ENCODE data around the gene PNMA3.

Gene PNMA3

GRCh38 chrX:153049093-153049492 is 7.2 kb upstream of the PNMA3 start:
- TF ChIP-seq CREB1 (IDR thresholded peaks at IDR 0.05; ENCODE audit: low read depth) (no peak), TAF1 (IDR thresholded peaks at IDR 0.05; ENCODE audit: low read depth) (no peak), RAD21 (IDR thresholded peaks at IDR 0.05; ENCODE audit: low read depth) (no peak)

GRCh38 chrX:153052534-153052933 is 3.7 kb upstream of the PNMA3 start:
- no peak for TF ChIP-seq EP300 (IDR thresholded peaks at IDR 0.05; ENCODE audit: borderline replicate concordance)
- no peak for TF ChIP-seq RAD21 (IDR thresholded peaks at IDR 0.05; ENCODE audit: low read depth)
- TF ChIP-seq, protein P1, sequence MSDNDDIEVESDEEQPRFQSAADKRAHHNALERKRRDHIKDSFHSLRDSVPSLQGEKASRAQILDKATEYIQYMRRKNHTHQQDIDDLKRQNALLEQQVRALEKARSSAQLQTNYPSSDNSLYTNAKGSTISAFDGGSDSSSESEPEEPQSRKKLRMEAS (IDR thresholded peaks at IDR 0.05): no peak
- TF ChIP-seq YY1 (IDR thresholded peaks at IDR 0.05; ENCODE audit: low read depth): no peak
- no peak for TF ChIP-seq REST (IDR thresholded peaks at IDR 0.05; ENCODE audit: low read depth)
- TF ChIP-seq NFIC (IDR thresholded peaks at IDR 0.05): no peak
- no peak for TF ChIP-seq CEBPB (IDR thresholded peaks at IDR 0.05)
- no peak for TF ChIP-seq USF1 (IDR thresholded peaks at IDR 0.05)
- TF ChIP-seq TAF1 (IDR thresholded peaks at IDR 0.05; ENCODE audit: low read depth): no peak
- TF ChIP-seq FOXM1 (IDR thresholded peaks at IDR 0.05; ENCODE audit: borderline replicate concordance, low read depth): no peak
- TF ChIP-seq CREB1 (IDR thresholded peaks at IDR 0.05; ENCODE audit: low read depth): no peak
- TF ChIP-seq EGR1 (IDR thresholded peaks at IDR 0.05): no peak
- TF ChIP-seq TCF12 (IDR thresholded peaks at IDR 0.05; ENCODE audit: low read depth): no peak
- no peak for TF ChIP-seq ZBTB7A (IDR thresholded peaks at IDR 0.05; ENCODE audit: low read depth)
- no peak for TF ChIP-seq TEAD4 (IDR thresholded peaks at IDR 0.05)

DNA sequence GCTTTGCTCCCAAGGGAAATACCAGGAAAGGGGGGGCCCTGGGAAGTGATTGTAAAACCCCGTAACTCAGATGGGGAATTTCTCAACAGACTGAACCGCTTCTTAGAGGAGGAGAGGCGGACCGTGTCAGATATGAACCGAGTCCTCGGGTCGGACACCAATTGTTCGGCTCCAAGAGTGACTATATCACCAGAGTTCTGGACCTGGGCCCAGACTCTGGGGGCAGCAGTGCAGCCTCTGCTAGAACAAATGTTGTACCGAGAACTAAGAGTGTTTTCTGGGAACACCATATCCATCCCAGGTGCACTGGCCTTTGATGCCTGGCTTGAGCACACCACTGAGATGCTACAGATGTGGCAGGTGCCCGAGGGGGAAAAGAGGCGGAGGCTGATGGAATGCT is 1.0 kb downstream of the PNMA3 start:
- TF ChIP-seq YY1 (IDR thresholded peaks at IDR 0.05; ENCODE audit: low read depth) (no peak), FOXM1 (IDR thresholded peaks at IDR 0.05; ENCODE audit: borderline replicate concordance, low read depth) (no peak), EGR1 (IDR thresholded peaks at IDR 0.05) (no peak), TAF1 (IDR thresholded peaks at IDR 0.05; ENCODE audit: low read depth) (no peak), REST (IDR thresholded peaks at IDR 0.05; ENCODE audit: low read depth) (no peak), CEBPB (IDR thresholded peaks at IDR 0.05) (no peak), EP300 (IDR thresholded peaks at IDR 0.05; ENCODE audit: borderline replicate concordance) (no peak), RAD21 (IDR thresholded peaks at IDR 0.05; ENCODE audit: low read depth) (no peak), ZBTB7A (IDR thresholded peaks at IDR 0.05; ENCODE audit: low read depth) (no peak), TCF12 (IDR thresholded peaks at IDR 0.05; ENCODE audit: low read depth) (no peak), USF1 (IDR thresholded peaks at IDR 0.05) (no peak), TEAD4 (IDR thresholded peaks at IDR 0.05) (no peak), CREB1 (IDR thresholded peaks at IDR 0.05; ENCODE audit: low read depth) (no peak), NFIC (IDR thresholded peaks at IDR 0.05) (no peak)
- TF ChIP-seq, protein P1 (IDR thresholded peaks at IDR 0.05): no peak

DNA sequence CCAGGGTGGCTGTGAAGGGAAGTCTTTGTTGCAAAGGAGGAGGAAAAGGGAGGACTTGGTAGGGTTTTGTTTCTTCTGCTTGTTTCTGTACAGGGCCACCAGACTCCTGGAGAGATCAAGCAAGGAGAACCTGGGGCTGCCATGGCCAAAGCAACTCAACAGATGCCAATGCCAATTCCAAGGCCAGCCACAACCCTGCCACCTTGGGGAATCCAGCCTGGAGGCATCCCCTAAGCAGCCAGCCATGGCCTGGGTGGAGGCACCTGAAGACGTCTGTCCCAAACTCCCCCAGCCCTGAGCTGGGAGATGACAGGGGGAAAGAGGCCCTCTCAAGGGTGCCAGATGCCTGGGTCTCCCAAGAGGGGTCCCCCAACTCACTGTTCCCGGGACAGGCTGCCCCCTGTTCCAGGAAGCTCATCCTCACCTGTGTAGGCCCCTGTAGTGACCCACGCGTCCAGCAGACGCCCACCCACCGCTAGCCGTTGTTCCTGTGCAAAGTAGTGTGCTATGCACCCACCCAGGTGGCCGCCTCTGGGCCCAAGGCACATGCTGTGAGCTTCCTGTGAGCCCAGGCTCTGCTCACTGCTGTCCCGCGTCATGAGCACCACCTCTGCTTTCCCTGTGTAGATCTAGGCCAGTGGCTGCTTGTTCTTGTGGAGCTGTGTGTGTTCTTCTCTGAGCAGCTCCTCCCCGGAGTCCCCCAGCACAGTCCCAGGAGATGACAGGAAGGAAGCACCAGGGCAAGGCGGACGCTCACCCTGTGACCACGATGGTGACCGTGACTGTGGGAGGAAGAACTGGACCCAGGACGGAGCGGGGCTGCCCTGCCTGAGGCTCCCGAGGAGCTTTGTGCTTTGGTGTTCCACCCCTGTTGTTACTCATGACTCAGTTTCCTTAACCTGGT is 3.2 kb downstream of the PNMA3 start:
- TF ChIP-seq YY1 (IDR thresholded peaks at IDR 0.05; ENCODE audit: low read depth) (no peak), TCF12 (IDR thresholded peaks at IDR 0.05; ENCODE audit: low read depth) (no peak), TAF1 (IDR thresholded peaks at IDR 0.05; ENCODE audit: low read depth) (no peak), EGR1 (IDR thresholded peaks at IDR 0.05) (no peak), USF1 (IDR thresholded peaks at IDR 0.05) (no peak), NFIC (IDR thresholded peaks at IDR 0.05) (no peak), REST (IDR thresholded peaks at IDR 0.05; ENCODE audit: low read depth) (no peak), CREB1 (IDR thresholded peaks at IDR 0.05; ENCODE audit: low read depth) (no peak), EP300 (IDR thresholded peaks at IDR 0.05; ENCODE audit: borderline replicate concordance) (no peak), FOXM1 (IDR thresholded peaks at IDR 0.05; ENCODE audit: borderline replicate concordance, low read depth) (no peak), ZBTB7A (IDR thresholded peaks at IDR 0.05; ENCODE audit: low read depth) (no peak), CEBPB (IDR thresholded peaks at IDR 0.05) (no peak), TEAD4 (IDR thresholded peaks at IDR 0.05) (no peak), RAD21 (IDR thresholded peaks at IDR 0.05; ENCODE audit: low read depth) (no peak)
- TF ChIP-seq, protein P1 (IDR thresholded peaks at IDR 0.05): no peak

All from Ishikawa (cell line).